Panc1 (cell line): Measurements from ENCODE around the gene ROMO1. TPM values are rescaled to one million over a fixed set of nuclear protein-coding genes. Genes with fewer than 3 reads are reported as not detected.

Experiments
- ATAC-seq: fragments of 200-7000 bp; cut with Tn5 transposase; 2 replicates; pipeline ENCODE4 v1.9.1; 2020; ENCODE audit warnings: mild to moderate bottlenecking, moderate library complexity
- BruUV-seq: library from RNA; stranded (reverse); fragments of 400-500 nt; replicated peaks from 2 replicates; lab custom pipeline; 2021; lab: Mats Ljungman, UMichigan
- CTCF ChIA-PET: fragments of 300-600 bp; sonication (Branson Sonifier 250); formaldehyde crosslinking; loops from one replicate; lab custom pipeline; 2022; ENCODE audit warnings: antibody characterized with exemption; lab: Charles Lee
- POLR2A ChIA-PET: fragments of 300-600 bp; sonication (Branson Sonifier 250); formaldehyde crosslinking; loops from one replicate; lab custom pipeline; 2022; ENCODE audit warnings: antibody characterized with exemption; lab: Charles Lee
- DNase-seq: peaks from one replicate; pipeline ENCODE4 v3.0.0-alpha.2; 2010; ENCODE audit warnings: low read depth, low spot score
- H3K27ac ChIP-seq: 2 replicates; pipeline ENCODE4 v1.5.1; 2011; ENCODE audit warnings: mild to moderate bottlenecking, low read length, inconsistent platforms
- H3K27me3 ChIP-seq: fragments of 200-500 bp; sonication (Bioruptor generic); 2 replicates; pipeline ENCODE4 v1.6.0; 2014; ENCODE audit warnings: low read length, inconsistent platforms; ENCODE audit not compliant: control insufficient read depth, insufficient read depth
- H3K36me3 ChIP-seq: fragments of 200-500 bp; sonication (Bioruptor generic); 2 replicates; pipeline ENCODE4 v1.5.1; 2014; ENCODE audit warnings: inconsistent platforms, mild to moderate bottlenecking, low read length, moderate library complexity; ENCODE audit not compliant: control insufficient read depth, insufficient read depth
- H3K4me1 ChIP-seq: 2 replicates; pipeline ENCODE4 v1.5.1; 2011; ENCODE audit warnings: inconsistent platforms, mild to moderate bottlenecking, low read length, moderate library complexity; ENCODE audit not compliant: control insufficient read depth, insufficient read depth
- H3K4me3 ChIP-seq, 2 experiments: 2 replicates each; pipeline ENCODE4 v1.5.1; 2011 to 2012; ENCODE audit warnings: low read depth in 2 of 2, low read length in 2 of 2, mild to moderate bottlenecking in 2 of 2, inconsistent platforms in 1 of 2, moderate library complexity in 1 of 2
- H3K9me3 ChIP-seq: fragments of 200-500 bp; sonication (Bioruptor generic); 2 replicates; pipeline ENCODE4 v1.5.1; 2014; ENCODE audit warnings: low read depth, mild to moderate bottlenecking, inconsistent platforms, low read length, moderate library complexity; ENCODE audit not compliant: control insufficient read depth, insufficient read depth
- CTCF ChIP-seq: fragments of 450-650 bp; IDR thresholded peaks from 2 replicates; pipeline ENCODE4 v1.5.1; 2017; ENCODE audit warnings: mild to moderate bottlenecking
- POLR2AphosphoS5 ChIP-seq: IDR thresholded peaks from 2 replicates; pipeline ENCODE4 v1.6.1; 2012; ENCODE audit warnings: mild to moderate bottlenecking, low read depth, low read length, moderate library complexity
- REST ChIP-seq, 2 experiments: IDR thresholded peaks; 2 replicates each; pipeline ENCODE4 v1.6.1; 2011 to 2012; ENCODE audit warnings: low read depth in 2 of 2, control low read depth in 1 of 2, low read length in 1 of 2, mild to moderate bottlenecking in 1 of 2, moderate library complexity in 1 of 2; ENCODE audit not compliant: insufficient read depth in 1 of 2
- SIN3A ChIP-seq: IDR thresholded peaks from 2 replicates; pipeline ENCODE4 v1.6.1; 2012; ENCODE audit warnings: low read depth, mild to moderate bottlenecking, low read length, moderate library complexity, borderline replicate concordance; ENCODE audit not compliant: insufficient read depth
- TCF7L2 ChIP-seq: IDR thresholded peaks from 2 replicates; pipeline ENCODE4 v1.6.1; 2011; ENCODE audit warnings: mild to moderate bottlenecking, low read depth, low read length, inconsistent platforms
- in situ Hi-C: cut with HindIII; loops from 2 replicates; pipeline ENCODE4 v1.10.0; 2016; ENCODE audit warnings: low sequenced_read_pairs, low pct_unique_long_range_greater_than_20kb
- intact Hi-C: fragments of 100-400 bp; cut with micrococcal nuclease; formaldehyde crosslinking; loops from one replicate; pipeline ENCODE4 v1.10.0; 2022; ENCODE audit not compliant: unreplicated experiment
- total RNA-seq: library from RNA; stranded (reverse); gene quantifications from one replicate; pipeline ENCODE4 v1.2.1, GENCODE V29; 2021; ENCODE audit not compliant: unreplicated experiment

Gene ROMO1
- total RNA-seq, 1 experiment from 2014 or later: 319 TPM

- intact Hi-C loops (no loop called here), in situ Hi-C loops (no loop called here)
- ChIA-PET POLR2A (interaction anchor here (0.6 to 0.9 kb wide), 3 partner anchors 11 to 62 kb away, joined by 3 to 8 read pairs (median 4); partner anchors contain the start of genes NFS1, PHF20 and ROMO1), CTCF (no interaction called here)
- Histone ChIP-seq H3K36me3 (peaks cover 86% of the 10 kb centered on the region), H3K4me3 (no peak overlapping the region), H3K27ac (no peak overlapping the region), H3K9me3 (no peaks in the 10 kb centered on the region), H3K4me1 (no peaks in the 10 kb centered on the region), H3K27me3 (no peaks in the 10 kb centered on the region)
- BruUV-seq: no TSS peak
- TF ChIP-seq REST (IDR thresholded peaks at IDR 0.05; ENCODE audit: insufficient read depth in 1 of 2, low read depth in 2 of 2, low read length in 1 of 2) (no peak), TCF7L2 (no peak), SIN3A (no peak), CTCF (no peak), POLR2AphosphoS5 (no peak)
- DNase-seq (no peak), ATAC-seq (no peak)
Observed at GRCh38 chr20:35710039-35710438, 10.8 kb downstream of the ROMO1 start.

GRCh38 chr20:35710884-35711587 lies 11.8 kb downstream of the ROMO1 start:
- DNase-seq (no peak), ATAC-seq (no peak)
- no peak overlapping the region for H3K4me3 ChIP-seq
- no TSS peak for BruUV-seq
- no peak overlapping the region for H3K27ac ChIP-seq
- H3K27me3 ChIP-seq: no peaks in the 10 kb centered on the region
- intact Hi-C loops: no loop called here
- in situ Hi-C loops: no loop called here
- ChIA-PET CTCF (no interaction called here), POLR2A (interaction anchor here (0.6 to 0.9 kb wide), 5 partner anchors 12 to 249 kb away, joined by 3 to 8 read pairs (median 4); no protein-coding TSS in a partner anchor)
- H3K4me1 ChIP-seq: no peaks in the 10 kb centered on the region
- peaks cover 90% of the 10 kb centered on the region for H3K36me3 ChIP-seq
- H3K9me3 ChIP-seq: no peaks in the 10 kb centered on the region
- no peak for TF ChIP-seq CTCF
- no peak for TF ChIP-seq TCF7L2
- TF ChIP-seq SIN3A: no peak
- no peak for TF ChIP-seq REST (IDR thresholded peaks at IDR 0.05; ENCODE audit: insufficient read depth in 1 of 2, low read depth in 2 of 2, low read length in 1 of 2)
- no peak for TF ChIP-seq POLR2AphosphoS5
